Nephron progenitor cell (in vitro differentiated cells): ENCODE measurements around the gene SP110.
"Not testable (repeated sequence)": the region's sequence is repeated elsewhere in the genome, so short reads cannot be mapped to it uniquely, and the experiment has no call there.

Experiments used
- DNase-seq: peaks from one replicate; pipeline ENCODE4 v3.0.0; 2021
- H3K27ac Mint-ChIP-seq: 2 replicates; pipeline ENCODE4 v1.8.0; 2021; ENCODE audit warnings: mild to moderate bottlenecking, moderate library complexity, mixed read lengths
- H3K27me3 Mint-ChIP-seq: 2 replicates; pipeline ENCODE4 v1.8.0; 2021; ENCODE audit warnings: mild to moderate bottlenecking, low read depth, mixed read lengths; ENCODE audit not compliant: poor library complexity
- H3K36me3 Mint-ChIP-seq: 2 replicates; pipeline ENCODE4 v1.8.0; 2021; ENCODE audit warnings: low read depth, mixed read lengths
- H3K4me1 Mint-ChIP-seq: 2 replicates; pipeline ENCODE4 v1.8.0; 2021; ENCODE audit warnings: mixed read lengths
- H3K4me3 Mint-ChIP-seq: 2 replicates; pipeline ENCODE4 v1.8.0; 2021; ENCODE audit warnings: mild to moderate bottlenecking, moderate library complexity, mixed read lengths
- H3K9me3 Mint-ChIP-seq: 2 replicates; pipeline ENCODE4 v1.8.0; 2021; ENCODE audit warnings: mild to moderate bottlenecking, moderate library complexity, mixed read lengths
- CTCF ChIP-seq: fragments of 200-600 bp; sonication (generic); IDR thresholded peaks from 2 replicates; pipeline ENCODE4 v1.5.0; 2021; ENCODE audit warnings: antibody characterized with exemption

Gene SP110

GRCh38 chr2:230219419-230220331, at the start of gene SP110:
Gene SP110 (minus strand): TSS chr2:230219984. CDS start chr2:230216927, 3,057 bp downstream.
- Mint-ChIP-seq H3K9me3 (no peaks in the 10 kb centered on the region), H3K36me3 (no peaks in the 10 kb centered on the region), H3K4me1 (peaks cover 16% of the 10 kb centered on the region), H3K27ac (no peak within 1 kb of the TSS), H3K4me3 (peak within 1 kb of the TSS; percentile 86), H3K27me3 (peaks cover 18% of the 10 kb centered on the region)
- no peak for TF ChIP-seq CTCF
- peak; percentile 21 for DNase-seq

DNA sequence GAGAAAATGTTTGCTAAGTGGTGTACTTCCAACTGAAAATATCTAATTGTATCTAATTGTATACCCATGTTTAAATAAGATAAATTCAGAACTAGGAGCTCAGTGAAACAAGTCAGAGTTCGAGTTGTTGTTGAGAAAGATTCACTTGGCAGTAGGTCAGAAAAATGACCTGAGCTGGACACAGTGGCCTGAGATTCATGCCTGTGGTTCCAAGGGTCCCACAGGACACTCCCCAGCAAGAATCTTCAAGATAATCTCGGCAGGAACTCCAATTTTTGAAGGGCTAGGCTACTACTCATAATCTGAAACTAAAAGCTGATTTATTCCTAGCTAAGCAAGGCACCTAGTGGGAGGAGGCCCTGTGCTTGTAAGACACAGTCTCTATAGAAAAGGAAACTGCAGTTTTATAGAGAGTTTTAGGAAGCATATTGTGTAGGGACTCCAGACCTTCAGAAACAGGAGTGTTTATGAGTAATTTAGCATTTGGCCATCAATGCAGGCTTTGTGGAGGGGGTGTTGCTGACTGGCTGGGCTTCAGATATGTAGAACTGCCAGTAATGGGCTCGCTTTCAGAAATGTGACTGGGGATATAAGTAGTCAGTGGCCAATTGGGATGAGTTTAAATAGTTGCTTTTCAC, 48.9 kb upstream of the SP110 start:
- Mint-ChIP-seq H3K4me3 (no peak overlapping the region), H3K27me3 (no peaks in the 10 kb centered on the region), H3K36me3 (no peaks in the 10 kb centered on the region), H3K4me1 (no peaks in the 10 kb centered on the region), H3K9me3 (peaks cover 4% of the 10 kb centered on the region), H3K27ac (no peak overlapping the region)
- no peak for DNase-seq
- no peak for TF ChIP-seq CTCF

GRCh38 chr2:230267556-230267955, 47.8 kb upstream of the SP110 start:
- no peak for DNase-seq
- H3K4me1 Mint-ChIP-seq, result no peaks in the 10 kb centered on the region
- TF ChIP-seq CTCF, result no peak
- H3K36me3 Mint-ChIP-seq, result no peaks in the 10 kb centered on the region
- H3K4me3 Mint-ChIP-seq, result no peak overlapping the region
- H3K27ac Mint-ChIP-seq, result no peak overlapping the region
- no peaks in the 10 kb centered on the region for H3K27me3 Mint-ChIP-seq
- peaks cover 4% of the 10 kb centered on the region for H3K9me3 Mint-ChIP-seq

- H3K4me3 Mint-ChIP-seq, result no peak overlapping the region
- no peak overlapping the region for H3K27ac Mint-ChIP-seq
- peaks cover 5% of the 10 kb centered on the region for H3K9me3 Mint-ChIP-seq
- H3K27me3 Mint-ChIP-seq, result no peaks in the 10 kb centered on the region
- H3K4me1 Mint-ChIP-seq, result no peaks in the 10 kb centered on the region
- DNase-seq, result no peak
- H3K36me3 Mint-ChIP-seq, result no peaks in the 10 kb centered on the region
- no peak for TF ChIP-seq CTCF
These were observed 47.3 kb upstream of the SP110 start for GRCh38 chr2:230267059-230267458.

DNA sequence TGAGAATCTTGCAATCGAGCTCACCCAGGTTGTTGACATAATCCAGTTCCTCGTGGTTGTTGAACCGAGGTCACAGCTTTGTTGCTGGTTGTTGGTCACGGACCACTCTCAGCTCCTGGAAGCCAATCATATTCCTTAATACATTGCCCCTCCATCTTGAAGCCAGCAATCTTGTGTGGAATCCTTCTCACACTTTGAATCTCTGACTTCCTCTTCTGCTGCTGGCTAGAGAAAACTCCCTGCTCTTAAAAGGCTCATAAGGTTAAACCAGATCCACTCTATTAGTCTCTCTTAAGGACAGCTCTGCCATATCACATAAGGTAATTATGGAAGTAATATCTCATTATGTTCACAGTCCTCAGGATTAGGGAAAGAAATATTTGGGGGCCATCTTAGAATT, 46.9 kb upstream of the SP110 start:
- DNase-seq, result no peak
- Mint-ChIP-seq H3K36me3 (no peaks in the 10 kb centered on the region), H3K27ac (no peak overlapping the region), H3K4me1 (no peaks in the 10 kb centered on the region), H3K9me3 (peaks cover 5% of the 10 kb centered on the region), H3K4me3 (no peak overlapping the region), H3K27me3 (peaks cover 1% of the 10 kb centered on the region)
- no peak for TF ChIP-seq CTCF

GRCh38 chr2:230264945-230265344, 45.2 kb upstream of the SP110 start:
- H3K4me3 Mint-ChIP-seq, DNase-seq, H3K27ac Mint-ChIP-seq, H3K27me3 Mint-ChIP-seq, H3K4me1 Mint-ChIP-seq, H3K36me3 Mint-ChIP-seq: not testable (repeated sequence)
- H3K9me3 Mint-ChIP-seq, result peaks cover 21% of the 10 kb centered on the region
